OCI-LY7 (cell line): ENCODE data around the gene KRTAP5-6. TPM values are rescaled to one million over a fixed set of nuclear protein-coding genes. Genes with fewer than 3 reads are reported as not detected.

ENCODE experiments used
- BruUV-seq: library from RNA; stranded (reverse); fragments of 400-500 nt; replicated peaks from 2 replicates; lab custom pipeline; 2021; lab: Mats Ljungman, UMichigan
- CTCF ChIA-PET: fragments of 300-600 bp; sonication (Branson Sonifier 250); formaldehyde crosslinking; loops from one replicate; lab custom pipeline; 2022; ENCODE audit warnings: antibody characterized with exemption; ENCODE audit not compliant: unreplicated experiment; lab: Charles Lee
- POLR2A ChIA-PET: fragments of 300-600 bp; sonication (Branson Sonifier 250); formaldehyde crosslinking; loops from one replicate; lab custom pipeline; 2022; ENCODE audit warnings: antibody characterized with exemption; lab: Charles Lee
- DNase-seq: peaks from one replicate; pipeline ENCODE4 v3.0.0-alpha.2; 2015; ENCODE audit warnings: low spot score
- H2AFZ ChIP-seq: fragments of 200-600 bp; sonication (generic), shearing (Covaris generic); 2 replicates; pipeline ENCODE4 v1.6.1; 2014; ENCODE audit warnings: mild to moderate bottlenecking, antibody characterized with exemption, low read length, moderate library complexity
- H3K27ac ChIP-seq: fragments of 200-600 bp; sonication (generic); 2 replicates; pipeline ENCODE4 v1.5.1; 2014; ENCODE audit warnings: mixed run types, low read depth, mild to moderate bottlenecking, moderate library complexity, low read length, inconsistent platforms; ENCODE audit not compliant: poor library complexity, severe bottlenecking
- H3K36me3 ChIP-seq: fragments of 200-600 bp; sonication (generic); 2 replicates; pipeline ENCODE4 v1.6.1; 2014; ENCODE audit warnings: mild to moderate bottlenecking, antibody characterized with exemption, low read length, moderate library complexity, mixed read lengths; ENCODE audit not compliant: insufficient read depth
- H3K4me1 ChIP-seq: fragments of 200-600 bp; sonication (generic); 2 replicates; pipeline ENCODE4 v1.5.1; 2014; ENCODE audit warnings: mild to moderate bottlenecking, low read length; ENCODE audit not compliant: insufficient read depth, poor library complexity, severe bottlenecking
- H3K4me2 ChIP-seq: fragments of 200-600 bp; sonication (generic); 2 replicates; pipeline ENCODE4 v1.6.1; 2014; ENCODE audit warnings: mild to moderate bottlenecking, low read length
- H3K4me3 ChIP-seq: fragments of 200-600 bp; sonication (generic); 2 replicates; pipeline ENCODE4 v1.5.1; 2014; ENCODE audit warnings: mild to moderate bottlenecking, low read depth, low read length; ENCODE audit not compliant: poor library complexity, severe bottlenecking
- H3K79me2 ChIP-seq: fragments of 200-600 bp; sonication (generic); 2 replicates; pipeline ENCODE4 v1.6.1; 2016; ENCODE audit warnings: low read depth, mild to moderate bottlenecking, low read length, moderate library complexity, mixed read lengths; ENCODE audit not compliant: insufficient read depth
- H3K9me2 ChIP-seq: fragments of 200-600 bp; sonication (generic); 2 replicates; pipeline ENCODE4 v1.6.1; 2016; ENCODE audit warnings: mild to moderate bottlenecking, low read length, mixed read lengths; ENCODE audit not compliant: insufficient read depth
- H3K9me3 ChIP-seq: fragments of 200-600 bp; sonication (generic); 2 replicates; pipeline ENCODE4 v1.6.1; 2014; ENCODE audit warnings: mild to moderate bottlenecking, mixed run types, low read length, mixed read lengths
- H4K20me1 ChIP-seq: fragments of 200-600 bp; sonication (generic); 2 replicates; pipeline ENCODE4 v1.6.1; 2014; ENCODE audit warnings: mild to moderate bottlenecking, antibody characterized with exemption, low read length, moderate library complexity, mixed read lengths; ENCODE audit not compliant: insufficient read depth
- CTCF ChIP-seq: fragments of 200-600 bp; sonication (generic); conservative IDR thresholded peaks from 2 replicates; pipeline ENCODE4 v1.5.1; 2014; ENCODE audit warnings: mild to moderate bottlenecking, antibody characterized with exemption, low read length, moderate library complexity, mixed read lengths
- EZH2phosphoT487 ChIP-seq: fragments of 200-600 bp; sonication (generic); IDR thresholded peaks from 2 replicates; pipeline ENCODE4 v1.6.1; 2018; ENCODE audit warnings: low read depth, borderline replicate concordance, mild to moderate bottlenecking, mixed run types, antibody characterized with exemption, low read length, moderate library complexity, mixed read lengths
- intact Hi-C: fragments of 100-400 bp; cut with micrococcal nuclease; formaldehyde crosslinking; loops from one replicate; pipeline ENCODE4 v1.10.0; 2022; ENCODE audit not compliant: unreplicated experiment
- total RNA-seq, 2 experiments: library from RNA; depleted of rRNA in 1 of 2; stranded (reverse); fragments of >200 nt in 1 of 2; shearing (Covaris generic) in 1 of 2; gene quantifications; 2 replicates each; pipeline ENCODE4 v1.2.3, GENCODE V29; 2014 to 2022

Gene KRTAP5-6
- total RNA-seq, 2 experiments from 2014 or later, result not detected

- H2AFZ ChIP-seq, result no peak overlapping the region; the same call in 1 of the 2 replicates
- no peaks in the 10 kb centered on the region for H4K20me1 ChIP-seq
- no peaks in the 10 kb centered on the region for H3K79me2 ChIP-seq
- intact Hi-C loops, result loop anchor here (5.0 to 10.0 kb wide), 3 partner anchors 41 to 459 kb away; no protein-coding TSS in a partner anchor
- TF ChIP-seq CTCF (no peak), EZH2phosphoT487 (no peak)
- H3K4me3 ChIP-seq, result no peak overlapping the region
- POLR2A ChIA-PET, result no interaction called here
- H3K9me3 ChIP-seq, result no peaks in the 10 kb centered on the region
- H3K4me1 ChIP-seq, result no peaks in the 10 kb centered on the region
- H3K9me2 ChIP-seq, result no peaks in the 10 kb centered on the region
- no peak overlapping the region for H3K27ac ChIP-seq
- no peaks in the 10 kb centered on the region for H3K36me3 ChIP-seq
- DNase-seq, result no peak
- no peak overlapping the region for H3K4me2 ChIP-seq
- CTCF ChIA-PET, result interaction anchor here (0.7 to 2.1 kb wide), 2 partner anchors 40 to 140 kb away, joined by 3 to 27 read pairs; no protein-coding TSS in a partner anchor
- BruUV-seq, result no TSS peak
These were observed 4.2 kb upstream of the KRTAP5-6 start for GRCh38 chr11:1692708-1693326.

GRCh38 chr11:1693327-1694063, 3.5 kb upstream of the KRTAP5-6 start:
- Histone ChIP-seq H3K9me3 (no peaks in the 10 kb centered on the region), H3K4me1 (no peaks in the 10 kb centered on the region), H3K9me2 (no peaks in the 10 kb centered on the region), H3K4me2 (peak overlapping the region; percentile 45), H4K20me1 (no peaks in the 10 kb centered on the region), H3K79me2 (no peaks in the 10 kb centered on the region), H3K36me3 (no peaks in the 10 kb centered on the region), H3K4me3 (peak overlapping the region; percentile 39), H2AFZ (peak overlapping the region; percentile 92), H3K27ac (no peak overlapping the region)
- POLR2A ChIA-PET, result no interaction called here
- CTCF ChIA-PET, result interaction anchor here (0.7 to 2.1 kb wide), 3 partner anchors 41 to 147 kb away, joined by 3 to 27 read pairs (median 3); no protein-coding TSS in a partner anchor
- BruUV-seq, result no TSS peak
- peak; percentile 68 for DNase-seq
- TF ChIP-seq EZH2phosphoT487, result no peak
- peak; percentile 97 for TF ChIP-seq CTCF
- intact Hi-C loops, result loop anchor here (1.0 to 10.0 kb wide), 4 partner anchors 41 to 459 kb away; no protein-coding TSS in a partner anchor
